Omental fat pad (tissue), 4 donors: Measurements from ENCODE around the gene MEPCE. TPM values are rescaled to one million over a fixed set of nuclear protein-coding genes. Genes with fewer than 3 reads are reported as not detected.
"Not testable (repeated sequence)": the region's sequence is repeated elsewhere in the genome, so short reads cannot be mapped to it uniquely, and the experiment has no call there.

Experiments
- ATAC-seq: fragments of 150-250 bp; one replicate; pipeline ENCODE4 v1.9.1; 2016; ENCODE audit warnings: mild to moderate bottlenecking, moderate library complexity; ENCODE audit not compliant: low FRiP score
- DNase-seq: peaks from one replicate; pipeline ENCODE4 v3.0.0-alpha.2; 2019; ENCODE audit warnings: low spot score
- total RNA-seq, 4 donors: library from RNA; depleted of rRNA; stranded (reverse); fragments of >200 nt; gene quantifications; one replicate each; pipeline ENCODE4 v1.1.0, GENCODE V29; 2016
- TF ChIP-seq, protein P1 (sequence below), 3 donors: fragments of 450-650 bp; IDR thresholded peaks; one replicate each; pipeline ENCODE4 v1.5.1; 2016 to 2017; ENCODE audit warnings: antibody characterized with exemption in 3 of 3, mild to moderate bottlenecking in 3 of 3, moderate library complexity in 2 of 3

The MEPCE gene
- total RNA-seq, 4 donors from 2014 or later = 23.6 to 49.5 (median 36.6) TPM

DNA sequence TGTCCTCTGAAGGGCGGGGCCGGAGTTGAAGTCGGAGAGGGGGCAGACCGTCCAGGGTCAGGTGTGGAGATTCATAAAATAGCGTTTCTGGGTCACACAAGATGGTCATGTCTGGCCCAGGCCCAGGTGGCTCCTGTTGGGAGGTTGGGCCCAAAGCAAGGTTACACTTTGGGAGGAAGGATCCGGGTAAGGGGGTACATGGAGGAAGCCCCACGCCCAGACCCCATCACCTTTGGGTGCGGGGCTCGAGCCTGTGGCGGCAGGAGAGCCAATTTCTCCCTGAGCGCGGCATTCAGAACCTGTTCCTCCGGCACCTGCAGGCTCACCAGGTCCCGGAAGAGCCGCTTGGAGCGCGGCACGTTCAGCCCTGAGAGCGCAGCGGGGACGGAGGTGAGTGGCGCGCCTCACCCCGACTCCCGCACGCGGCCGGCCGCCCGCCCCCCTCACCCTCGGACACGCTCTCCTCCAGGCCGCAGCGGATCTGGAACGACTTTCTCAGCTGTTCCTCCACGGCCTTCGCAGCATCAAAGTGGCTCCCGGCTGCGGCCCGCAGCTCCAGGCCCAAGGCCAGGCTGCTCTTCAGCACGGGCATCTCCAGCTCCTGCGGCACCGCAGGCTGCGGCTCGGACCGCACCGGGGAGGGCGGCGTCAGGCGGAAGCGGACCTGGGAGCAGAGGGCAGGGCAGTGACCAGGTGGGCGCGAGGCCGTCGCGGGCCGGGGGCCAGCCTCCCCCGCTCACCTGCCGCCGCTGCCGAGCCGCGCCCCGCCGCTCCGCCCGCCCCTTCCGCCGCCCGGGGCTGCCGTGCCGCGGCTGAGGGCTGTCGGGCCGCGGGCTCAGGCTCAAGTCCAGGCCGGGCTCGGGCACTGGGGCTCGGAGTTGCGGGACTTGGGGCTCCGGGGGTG lies 6.0 kb downstream of the MEPCE start:
- DNase-seq = no peak

DNA sequence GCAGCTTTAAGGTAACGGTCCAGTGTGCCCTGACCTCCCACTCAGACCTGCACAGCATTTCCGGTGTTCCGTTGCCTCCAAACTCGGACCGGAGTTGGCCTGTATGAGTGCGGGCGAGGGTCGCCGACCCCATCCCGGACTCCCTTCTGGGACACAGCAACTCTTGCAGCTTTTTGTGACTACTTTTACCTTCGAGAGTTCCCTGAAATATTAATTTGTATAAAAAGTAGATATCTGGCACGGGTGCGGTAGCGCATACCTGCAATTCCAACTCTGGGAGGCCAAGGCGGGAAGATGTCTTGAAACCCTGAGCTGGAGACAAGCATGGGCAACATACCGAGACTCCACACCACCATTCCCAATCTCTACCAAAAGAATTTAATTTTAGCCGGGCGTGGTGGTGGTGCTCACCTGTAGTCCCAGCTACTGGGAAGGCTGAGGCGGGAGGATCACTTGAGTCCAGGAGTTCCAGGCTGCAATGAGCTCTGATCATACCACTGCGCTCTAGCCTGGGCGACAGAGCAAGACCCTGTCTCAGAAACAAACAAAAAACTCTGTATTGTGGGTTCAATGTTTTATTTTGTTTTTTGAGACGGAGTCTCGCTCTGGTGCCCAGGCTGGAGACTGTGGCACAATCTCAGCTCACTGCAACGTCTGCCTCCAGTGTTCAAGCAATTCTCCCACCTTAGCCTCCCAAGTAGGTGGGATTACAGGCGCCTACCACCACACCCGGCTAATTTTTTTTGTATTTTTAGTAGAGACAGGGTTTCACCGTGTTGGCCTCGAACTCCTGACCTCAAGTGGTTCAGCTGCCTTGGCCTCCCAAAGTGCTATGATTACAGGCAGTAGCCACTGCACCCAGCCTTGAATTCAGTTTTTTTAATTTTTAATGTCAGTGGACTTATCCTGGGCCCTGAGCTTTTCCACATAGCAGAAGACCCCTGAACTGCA lies 7.8 kb downstream of the MEPCE start:
- DNase-seq (no peak), ATAC-seq (no peak)

More for the DNA sequence above, 6.0 kb downstream of the MEPCE start:
- peak; percentile 54 for ATAC-seq
- TF ChIP-seq, protein P1, sequence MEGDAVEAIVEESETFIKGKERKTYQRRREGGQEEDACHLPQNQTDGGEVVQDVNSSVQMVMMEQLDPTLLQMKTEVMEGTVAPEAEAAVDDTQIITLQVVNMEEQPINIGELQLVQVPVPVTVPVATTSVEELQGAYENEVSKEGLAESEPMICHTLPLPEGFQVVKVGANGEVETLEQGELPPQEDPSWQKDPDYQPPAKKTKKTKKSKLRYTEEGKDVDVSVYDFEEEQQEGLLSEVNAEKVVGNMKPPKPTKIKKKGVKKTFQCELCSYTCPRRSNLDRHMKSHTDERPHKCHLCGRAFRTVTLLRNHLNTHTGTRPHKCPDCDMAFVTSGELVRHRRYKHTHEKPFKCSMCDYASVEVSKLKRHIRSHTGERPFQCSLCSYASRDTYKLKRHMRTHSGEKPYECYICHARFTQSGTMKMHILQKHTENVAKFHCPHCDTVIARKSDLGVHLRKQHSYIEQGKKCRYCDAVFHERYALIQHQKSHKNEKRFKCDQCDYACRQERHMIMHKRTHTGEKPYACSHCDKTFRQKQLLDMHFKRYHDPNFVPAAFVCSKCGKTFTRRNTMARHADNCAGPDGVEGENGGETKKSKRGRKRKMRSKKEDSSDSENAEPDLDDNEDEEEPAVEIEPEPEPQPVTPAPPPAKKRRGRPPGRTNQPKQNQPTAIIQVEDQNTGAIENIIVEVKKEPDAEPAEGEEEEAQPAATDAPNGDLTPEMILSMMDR (IDR thresholded peaks at IDR 0.05) = no peak

DNA sequence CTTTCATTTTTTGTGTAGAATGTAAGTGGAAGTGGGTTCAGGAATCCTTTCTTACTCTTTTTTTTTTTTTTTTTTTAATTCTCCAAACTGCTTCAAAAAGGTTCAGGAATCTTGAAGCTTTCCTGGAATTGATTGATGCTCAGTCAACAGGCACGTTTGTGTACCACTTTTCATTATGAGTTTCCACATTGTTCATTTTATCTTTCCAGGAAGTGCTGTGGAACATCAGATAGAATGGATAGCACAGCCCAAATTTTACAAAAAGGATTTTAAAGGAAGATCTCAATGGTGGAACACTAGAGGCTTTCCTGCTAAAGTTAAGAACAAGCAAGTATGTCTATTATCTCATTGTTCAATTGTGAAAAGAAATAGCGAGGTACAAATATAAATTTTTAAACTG lies 8.5 kb downstream of the MEPCE start:
- no peak for DNase-seq
- ATAC-seq = no peak
- TF ChIP-seq, protein P1 (IDR thresholded peaks at IDR 0.05) = no peak

More for the DNA sequence above, 7.8 kb downstream of the MEPCE start:
- TF ChIP-seq, protein P1 (IDR thresholded peaks at IDR 0.05) = no peak

DNA sequence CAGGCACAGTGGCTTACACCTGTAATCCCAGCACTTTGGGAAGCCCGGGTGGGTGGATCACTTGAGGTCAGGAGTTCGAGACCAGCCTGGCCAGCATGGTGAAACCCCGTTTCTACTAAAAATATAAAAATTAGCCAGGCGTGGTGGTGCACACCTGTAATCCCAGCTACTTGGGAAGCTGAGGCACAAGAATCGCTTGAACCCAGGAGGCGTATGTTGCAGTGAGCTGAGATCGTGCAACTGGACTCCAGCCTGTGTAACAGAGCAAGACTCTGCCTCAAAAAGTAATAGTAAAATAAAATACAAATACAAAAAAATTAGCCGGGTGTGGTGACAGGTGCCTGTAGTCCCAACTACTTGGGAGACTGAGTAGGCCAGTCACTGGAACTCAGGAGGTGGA lies 9.1 kb downstream of the MEPCE start:
- not testable (repeated sequence) for ATAC-seq, DNase-seq

DNA sequence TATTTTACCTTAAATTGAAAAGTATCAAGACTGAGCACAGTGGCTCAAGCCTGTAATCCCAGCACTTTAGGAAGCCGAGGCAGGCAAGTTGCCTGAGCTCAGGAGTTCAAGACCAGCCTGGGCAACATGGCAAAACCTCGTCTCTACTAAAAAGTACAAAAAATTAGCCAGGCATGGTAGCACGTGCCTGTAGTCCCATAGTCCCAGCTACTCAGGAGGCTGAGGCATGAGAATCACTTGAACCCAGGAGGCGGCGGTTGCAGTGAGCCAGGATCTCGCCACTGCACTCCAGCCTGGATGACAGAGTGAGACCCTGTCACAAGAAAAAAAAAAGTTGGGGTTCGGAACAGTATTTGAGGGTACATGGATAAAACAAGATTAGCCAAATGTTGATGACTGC lies 9.6 kb downstream of the MEPCE start:
- ATAC-seq, DNase-seq: not testable (repeated sequence)

DNA sequence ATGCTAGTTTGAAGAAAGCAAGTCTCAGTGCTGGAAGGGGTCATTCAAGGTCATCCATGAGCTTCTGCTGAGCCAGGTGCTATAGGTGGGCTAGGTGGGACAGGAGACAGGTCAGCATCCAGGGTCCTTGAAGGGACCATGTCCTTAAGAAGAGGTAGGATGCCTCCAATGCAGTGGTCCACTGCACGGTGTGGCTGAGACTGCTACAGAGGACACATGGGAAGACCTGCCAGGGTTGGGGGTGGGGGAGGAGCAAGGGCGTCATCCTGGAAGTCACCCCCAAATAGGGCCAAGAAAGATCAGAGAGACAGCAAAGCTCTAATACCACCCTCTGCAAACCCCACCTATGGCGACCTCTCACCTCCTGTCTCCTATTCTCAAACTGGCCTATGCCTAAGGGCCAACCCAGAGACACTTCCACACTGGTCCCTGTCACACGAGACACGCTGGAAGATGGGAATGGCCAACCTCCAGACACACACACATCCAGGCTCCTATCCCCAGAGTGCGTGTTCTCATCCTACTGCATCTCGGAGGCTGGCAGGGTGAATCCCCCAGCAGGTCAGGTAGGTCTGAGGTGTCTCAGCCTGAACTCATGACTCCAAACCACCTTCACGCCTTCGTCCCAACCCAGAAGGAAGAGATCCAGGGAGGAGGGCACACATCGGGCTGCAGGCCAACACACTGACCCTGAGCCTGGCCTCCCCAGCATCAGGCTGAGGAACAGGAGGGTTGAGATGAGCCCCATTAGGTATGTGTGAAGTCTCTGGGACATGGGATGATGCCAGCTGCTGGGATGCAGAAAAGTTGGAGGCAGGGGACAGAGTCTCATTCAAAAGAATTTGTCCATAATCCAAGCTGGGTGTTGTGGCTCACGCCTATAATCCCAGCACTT lies 12.3 kb downstream of the MEPCE start:
- DNase-seq = no peak
- TF ChIP-seq, protein P1 (IDR thresholded peaks at IDR 0.05) = no peak
- ATAC-seq = no peak

DNA sequence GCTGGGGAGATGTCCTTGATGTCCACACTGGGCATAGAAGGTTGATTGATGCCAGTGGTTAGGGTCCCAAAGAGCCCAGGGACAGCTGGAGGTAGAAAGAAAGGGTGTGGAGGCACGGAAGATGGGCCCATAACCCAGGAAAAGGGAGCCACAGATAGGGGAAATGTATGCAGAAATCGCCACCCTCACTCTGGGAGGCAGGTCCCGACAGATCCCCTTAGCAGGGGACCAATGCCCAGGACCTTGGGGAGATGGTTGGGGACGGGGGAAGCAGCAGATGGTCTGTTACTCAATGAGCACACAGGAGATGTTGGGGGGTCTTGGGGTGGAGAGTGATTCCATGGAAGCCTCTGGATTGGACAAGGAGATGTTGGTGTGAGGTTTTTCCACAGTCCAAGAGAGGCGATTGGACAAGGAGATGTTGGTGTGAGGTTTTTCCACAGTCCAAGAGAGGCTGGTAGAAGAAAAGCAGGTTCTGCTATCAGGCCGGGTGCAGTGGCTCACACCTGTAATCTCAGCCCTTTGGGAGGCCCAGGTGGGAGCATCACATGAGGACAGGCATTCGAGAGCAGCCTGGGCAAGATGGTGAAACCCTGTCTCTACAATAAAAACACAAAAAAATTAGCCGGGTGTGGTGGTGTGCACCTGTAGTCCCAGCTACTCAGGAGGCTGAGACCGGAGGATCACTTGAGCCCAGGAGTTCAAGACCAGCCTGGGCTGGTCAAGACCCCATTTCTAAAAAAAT lies 13.6 kb downstream of the MEPCE start:
- ATAC-seq = no peak
- TF ChIP-seq, protein P1 (IDR thresholded peaks at IDR 0.05) = no peak
- DNase-seq = no peak
